Stimulated activated CD4-positive, alpha-beta T cell treated with anti-CD3 and anti-CD28 coated beads, Interleukin-15, amount 100 ng/mL, for 1 hour (primary cell): ENCODE results near the gene DENND4A.
"Not testable (repeated sequence)": the region's sequence is repeated elsewhere in the genome, so short reads cannot be mapped to it uniquely, and the experiment has no call there.

Source experiments
- DNase-seq, 2 donors: peaks; one replicate each; pipeline ENCODE4 v3.0.0-alpha.2; 2020; ENCODE audit warnings: low read depth in 1 of 2, low spot score in 1 of 2

DENND4A gene

DNA sequence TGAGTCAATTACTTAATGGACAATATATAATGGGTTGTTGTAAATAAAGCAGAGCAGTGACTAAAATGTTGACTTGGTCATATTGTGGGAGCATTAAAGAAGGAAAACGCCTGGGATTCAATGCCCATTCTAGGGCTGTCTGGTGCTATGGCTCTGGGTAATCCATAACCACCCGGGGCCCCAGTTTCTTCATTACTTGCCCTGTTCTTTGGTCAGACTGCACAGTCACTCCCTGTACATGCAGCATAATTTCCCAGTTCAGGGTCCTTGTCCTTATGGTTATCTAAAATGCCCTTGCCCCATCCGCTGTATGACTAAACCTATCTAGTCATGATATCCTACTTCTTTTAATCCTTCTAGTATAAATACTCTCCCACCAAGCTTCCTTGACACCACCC is 27.5 kb upstream of the DENND4A start:
- DNase-seq, result no peak

GRCh38 chr15:65818927-65819562 is 27.0 kb upstream of the DENND4A start:
- no peak for DNase-seq

DNA sequence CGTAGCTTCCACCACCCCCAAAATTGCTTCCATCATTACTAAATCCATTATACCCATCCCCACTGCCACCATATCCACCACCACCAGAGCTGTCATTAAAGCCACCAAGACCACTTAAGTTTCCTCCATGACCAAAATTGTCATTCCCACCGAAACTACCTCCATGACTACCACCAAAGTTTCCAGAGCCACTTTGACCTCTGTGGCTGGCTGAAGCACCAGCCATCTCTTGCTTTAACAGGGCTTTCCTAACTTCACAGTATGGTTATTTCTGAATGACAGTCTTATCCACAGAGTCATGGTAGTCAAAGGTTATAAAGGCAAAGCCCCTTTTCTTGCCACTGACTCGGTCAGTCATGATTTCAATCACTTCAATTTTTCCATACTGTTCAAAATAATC is 24.3 kb upstream of the DENND4A start:
- no peak for DNase-seq

DNA sequence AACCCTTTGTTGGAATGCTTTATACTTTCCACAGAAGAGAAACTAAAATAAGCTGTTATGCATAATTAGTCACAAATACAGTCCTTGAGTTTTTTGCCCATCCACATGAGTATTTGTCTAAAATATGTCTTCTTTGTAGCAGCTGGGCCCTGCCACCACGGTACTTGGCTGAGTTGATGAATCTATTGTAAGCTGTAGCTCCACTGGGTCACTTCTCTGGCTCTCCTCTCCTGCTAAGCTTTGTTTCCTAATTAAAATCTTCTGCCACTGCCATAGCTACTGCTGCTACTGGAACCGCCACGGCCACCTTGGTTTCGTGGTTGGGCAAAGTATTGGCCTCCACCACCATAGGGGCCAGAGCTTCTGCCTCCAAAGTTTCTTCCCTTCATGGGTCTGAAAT is 23.9 kb upstream of the DENND4A start:
- not testable (repeated sequence) for DNase-seq

DNA sequence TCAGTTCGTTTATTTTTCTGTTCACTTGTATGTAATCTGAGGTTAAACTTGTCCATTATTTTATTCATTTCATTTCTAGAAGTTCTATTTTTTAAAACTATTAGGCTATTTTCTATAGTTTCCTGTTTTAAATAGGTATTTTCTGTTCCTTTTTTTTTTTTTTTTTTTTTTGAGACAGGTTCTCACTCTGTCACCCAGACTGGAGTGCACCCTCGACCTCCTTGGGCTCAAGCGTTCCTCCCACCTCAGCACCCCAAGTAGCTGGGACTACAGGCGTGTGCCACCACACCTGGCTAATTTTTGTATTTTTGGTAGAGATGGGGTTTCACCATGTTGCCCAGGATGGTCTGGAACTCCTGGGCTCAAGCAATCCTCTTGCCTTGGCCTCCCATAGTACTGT is 22.2 kb upstream of the DENND4A start:
- DNase-seq, result not testable (repeated sequence)

GRCh38 chr15:65812916-65813315 is 20.8 kb upstream of the DENND4A start:
- no peak for DNase-seq

- DNase-seq, result no peak
Measured at GRCh38 chr15:65812467-65812866, 20.4 kb upstream of the DENND4A start.

DNA sequence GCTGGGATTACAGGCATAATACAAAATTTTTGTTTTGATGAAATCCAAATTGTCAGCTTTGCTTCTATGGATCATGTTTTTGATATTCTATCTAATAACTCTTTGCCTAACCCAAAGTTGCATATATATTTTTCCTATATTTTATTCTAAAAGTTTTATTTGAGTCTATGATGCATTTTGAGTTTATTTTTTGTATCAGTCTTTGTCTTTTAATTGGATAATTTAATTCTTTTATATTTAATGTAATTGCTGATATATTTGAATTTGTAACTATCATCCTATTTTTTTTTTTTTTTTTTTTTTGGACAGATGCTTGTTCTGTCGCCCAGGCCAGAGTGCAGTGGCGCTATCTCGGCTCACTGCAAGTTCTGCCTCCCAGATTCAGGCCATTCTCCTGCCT is 19.7 kb upstream of the DENND4A start:
- DNase-seq, result no peak

DNA sequence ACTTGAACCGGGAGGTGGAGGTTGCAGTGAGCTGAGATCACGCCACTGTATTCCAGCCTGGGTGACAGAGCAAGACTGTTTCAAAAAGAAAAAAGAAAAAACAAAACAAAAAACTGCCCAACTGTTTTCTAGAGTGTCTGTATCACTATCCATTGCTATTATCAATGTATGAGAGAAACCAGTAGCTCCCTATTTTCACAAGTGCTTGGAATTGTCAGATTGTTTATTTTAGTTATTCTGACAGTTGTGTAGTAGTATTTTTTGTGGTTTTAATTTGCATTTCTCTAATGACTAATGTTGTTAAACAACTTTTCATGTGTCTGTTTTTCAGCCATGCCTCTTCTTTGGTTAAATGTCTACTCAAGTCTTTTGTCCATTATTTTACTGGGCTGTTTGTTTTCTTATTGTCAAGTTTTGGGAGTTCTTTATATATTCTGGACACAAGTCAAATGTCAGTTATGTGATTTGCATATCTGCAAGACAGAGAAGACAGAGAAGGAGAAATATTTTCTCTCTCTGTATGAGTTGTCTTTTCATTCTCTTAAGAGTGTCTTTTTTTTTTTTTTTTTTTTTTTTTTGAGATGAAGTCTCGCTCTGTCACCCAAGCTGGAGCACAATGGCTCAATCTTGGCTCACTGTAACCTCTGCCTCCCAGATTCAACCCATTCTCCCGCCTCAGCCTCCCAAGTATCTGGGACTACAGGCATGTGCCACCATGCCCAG is 19.1 kb upstream of the DENND4A start:
- not testable (repeated sequence) for DNase-seq

DNA sequence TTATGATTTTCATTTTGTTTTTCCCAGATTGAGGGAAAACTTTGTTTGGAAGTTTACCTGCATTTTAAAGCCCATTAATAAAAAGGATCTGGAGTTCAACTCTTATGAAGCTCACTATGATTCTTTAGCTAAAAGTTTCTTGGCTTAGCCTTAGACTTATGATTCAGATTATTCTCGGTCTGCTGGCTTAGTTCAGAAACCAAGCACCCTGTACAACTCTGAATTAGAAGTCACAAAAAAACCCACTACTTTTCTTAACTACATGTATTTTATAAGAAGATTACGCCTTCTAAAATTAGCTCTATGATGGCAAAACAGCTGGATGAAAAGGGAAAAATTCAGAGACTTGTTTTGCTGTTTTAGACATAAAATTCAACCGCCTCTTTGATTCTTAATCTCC is 14.3 kb upstream of the DENND4A start:
- DNase-seq, result no peak

- DNase-seq, result no peak
Measured at GRCh38 chr15:65805019-65805745, 13.1 kb upstream of the DENND4A start.

GRCh38 chr15:65804252-65804931 is 12.3 kb upstream of the DENND4A start:
- DNase-seq, result no peak

DNA sequence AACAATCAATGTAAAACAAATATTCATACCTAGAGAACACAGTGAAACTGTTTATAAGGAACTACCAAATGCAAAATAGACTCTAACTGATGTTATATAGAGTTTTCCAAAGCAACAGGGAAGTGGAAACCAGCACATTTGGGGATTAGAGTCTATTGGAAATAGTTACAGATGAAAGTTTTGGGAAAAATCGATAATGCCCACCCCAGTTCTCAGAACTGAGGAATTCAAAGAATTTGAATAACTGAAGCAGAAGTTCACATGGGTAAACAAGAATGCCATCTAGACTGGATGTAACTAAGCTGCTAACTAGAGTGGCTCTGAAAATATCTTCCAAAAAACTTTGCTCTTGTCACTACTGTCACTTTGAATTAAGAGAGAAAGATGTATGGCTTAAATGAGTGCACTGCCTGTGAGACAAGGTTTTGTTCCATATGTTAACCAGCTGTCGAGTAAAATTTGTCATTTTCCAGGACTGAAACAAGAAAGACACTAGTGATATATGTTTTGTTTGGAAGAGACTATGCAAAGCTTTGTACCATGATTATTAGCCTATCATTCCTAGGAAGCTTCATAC is 9.2 kb upstream of the DENND4A start:
- DNase-seq, result no peak

DNA sequence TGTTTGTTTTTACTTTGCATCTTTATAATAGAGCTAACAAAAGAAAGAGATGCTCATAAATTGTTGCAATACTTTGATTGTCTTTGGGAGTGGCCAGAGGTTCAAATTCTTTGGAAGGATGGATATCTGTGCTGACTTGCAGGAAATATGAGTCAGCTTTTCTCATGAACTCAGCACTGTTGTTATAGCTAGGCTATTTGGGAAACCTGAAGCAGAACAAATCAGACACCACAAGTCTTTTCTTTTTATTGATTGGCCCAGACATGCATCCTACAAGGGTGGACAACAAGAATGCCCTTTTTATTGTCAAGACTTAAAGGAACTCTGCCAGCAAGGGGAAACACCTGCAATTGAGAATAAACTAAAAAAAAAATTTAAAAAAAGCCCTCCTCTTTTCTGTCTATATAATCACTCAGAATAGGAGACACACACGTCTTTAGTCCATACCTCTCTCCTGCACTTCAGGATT is 4.6 kb upstream of the DENND4A start:
- no peak for DNase-seq

- DNase-seq, result no peak
Measured at GRCh38 chr15:65795663-65796216, 3.6 kb upstream of the DENND4A start.

DNA sequence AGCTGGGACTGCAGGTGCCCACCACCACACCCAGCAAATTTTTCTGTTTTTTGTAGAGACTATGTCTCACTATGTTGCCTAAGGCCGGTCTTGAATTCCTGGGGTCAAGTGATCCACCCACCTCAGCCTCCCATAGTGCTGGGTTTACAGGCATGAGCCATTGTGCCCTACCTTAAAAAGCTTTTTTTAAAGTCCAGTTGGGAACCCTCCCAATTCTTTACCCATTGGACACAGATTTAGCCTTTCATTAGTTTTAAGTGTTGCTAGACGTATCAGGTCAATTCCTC is 1.7 kb upstream of the DENND4A start:
- no peak for DNase-seq

- DNase-seq, result no peak
Measured at GRCh38 chr15:65792988-65793817, 1.1 kb upstream of the DENND4A start.

GRCh38 chr15:65791335-65792137 is 557 bp downstream of the DENND4A start:
- DNase-seq, result peak; percentile 17 to 25

DNA sequence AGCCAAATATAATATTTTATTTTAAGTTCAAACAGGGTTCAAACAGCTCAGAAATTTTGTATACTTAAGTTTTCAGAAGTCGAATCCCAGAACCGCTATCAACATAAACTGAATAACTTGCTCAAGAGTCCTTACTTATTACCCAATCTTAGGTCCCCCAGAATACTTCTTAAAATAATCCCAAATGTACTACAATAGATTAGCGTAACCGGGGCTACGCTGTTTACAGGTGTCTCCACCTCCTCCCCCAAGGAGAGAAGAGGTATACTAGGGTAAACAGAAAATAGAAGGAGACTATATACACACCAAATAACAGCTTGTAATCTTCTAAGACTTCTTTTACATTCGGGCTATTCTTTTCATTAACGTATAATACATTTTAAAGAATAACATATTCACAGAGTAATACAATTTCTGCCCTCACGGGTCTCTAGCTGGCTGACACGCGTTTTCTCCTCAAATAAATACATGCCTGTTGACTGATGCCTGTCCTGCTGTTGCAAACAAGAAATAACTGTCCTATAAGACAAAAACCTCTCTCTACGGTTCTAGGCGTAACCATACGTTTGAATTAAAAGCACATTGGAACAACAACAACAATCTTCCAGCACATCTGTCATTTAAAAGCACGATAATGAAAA is 1.3 kb downstream of the DENND4A start:
- no peak for DNase-seq
